Endothelial cell of umbilical vein (primary cell): ENCODE results near the gene THTPA.

Source experiments
- CTCF ChIP-seq, 2 donors: IDR thresholded peaks; 1 replicate in 1 of 2; 2 replicates in 1 of 2; pipeline ENCODE4 v1.5.1; 2011; ENCODE audit warnings: low read length in 2 of 2, mild to moderate bottlenecking in 2 of 2, moderate library complexity in 2 of 2, control low read depth in 1 of 2, inconsistent platforms in 1 of 2, low read depth in 1 of 2; ENCODE audit not compliant: insufficient read depth in 1 of 2; ENCODE audit errors: extremely low read depth in 1 of 2
- MAX ChIP-seq: IDR thresholded peaks from 2 replicates; pipeline ENCODE4 v1.6.1; 2011; ENCODE audit not compliant: insufficient read depth, insufficient read length
- POLR2AphosphoS5 ChIP-seq: IDR thresholded peaks from 2 replicates; pipeline ENCODE4 v1.6.1; 2012; ENCODE audit warnings: low read depth, mild to moderate bottlenecking, control low read depth, low read length, moderate library complexity; ENCODE audit not compliant: insufficient read depth

GRCh38 chr14:23564876-23565275 is 8.8 kb downstream of the THTPA start:
- TF ChIP-seq MAX (no peak), CTCF (IDR thresholded peaks at IDR 0.05; ENCODE audit: extremely low read depth in 1 of 2, insufficient read depth in 1 of 2, low read depth in 1 of 2, low read length in 2 of 2) (no peak), POLR2AphosphoS5 (no peak)
